GM23338 (cell line): Measurements from ENCODE around the gene ADAM11. TPM values are rescaled to one million over a fixed set of nuclear protein-coding genes. Genes with fewer than 3 reads are reported as not detected.
"Not testable (repeated sequence)": the region's sequence is repeated elsewhere in the genome, so short reads cannot be mapped to it uniquely, and the experiment has no call there.

Experiments used
- ATAC-seq: fragments of 200-7000 bp; cut with Tn5 transposase; 3 replicates; pipeline ENCODE4 v1.9.1; 2020
- DNase-seq: peaks from one replicate; pipeline ENCODE4 v3.0.0-alpha.2; 2015; ENCODE audit warnings: low spot score
- H2AFZ ChIP-seq: fragments of 200-600 bp; sonication (generic); 2 replicates; pipeline ENCODE4 v1.8.0; 2016; ENCODE audit warnings: antibody characterized with exemption, mild to moderate bottlenecking, moderate library complexity
- H3F3A ChIP-seq: fragments of 200-600 bp; sonication (generic); replicated peaks from 2 replicates; pipeline ENCODE4 v1.8.0; 2017; ENCODE audit warnings: antibody characterized with exemption, mixed run types, low read depth
- H3K27ac ChIP-seq: fragments of 200-600 bp; sonication (generic); 2 replicates; pipeline ENCODE4 v1.6.1; 2016; ENCODE audit warnings: low read depth
- H3K27me3 ChIP-seq: fragments of 200-600 bp; sonication (generic); 2 replicates; pipeline ENCODE4 v1.8.0; 2016; ENCODE audit warnings: mild to moderate bottlenecking, mixed run types, moderate library complexity; ENCODE audit not compliant: insufficient read depth
- H3K36me3 ChIP-seq: fragments of 200-600 bp; sonication (generic); 2 replicates; pipeline ENCODE4 v1.8.0; 2016; ENCODE audit warnings: mild to moderate bottlenecking; ENCODE audit not compliant: insufficient read depth
- H3K4me1 ChIP-seq: fragments of 200-600 bp; sonication (generic); 2 replicates; pipeline ENCODE4 v1.8.0; 2016; ENCODE audit warnings: mild to moderate bottlenecking, moderate library complexity; ENCODE audit not compliant: insufficient read depth
- H3K4me2 ChIP-seq: fragments of 200-600 bp; sonication (generic); 2 replicates; pipeline ENCODE4 v1.7.1; 2017; ENCODE audit warnings: mixed run types
- H3K4me3 ChIP-seq: fragments of 200-600 bp; sonication (generic); 2 replicates; pipeline ENCODE4 v1.6.1; 2016; ENCODE audit warnings: mixed run types
- H3K79me2 ChIP-seq: fragments of 200-600 bp; sonication (generic); replicated peaks from 2 replicates; pipeline ENCODE4 v1.8.0; 2017; ENCODE audit warnings: mild to moderate bottlenecking; ENCODE audit not compliant: insufficient read depth
- H3K9me2 ChIP-seq: fragments of 200-600 bp; sonication (generic); 2 replicates; pipeline ENCODE4 v1.8.0; 2017; ENCODE audit not compliant: insufficient read depth
- H4K20me1 ChIP-seq: fragments of 200-600 bp; sonication (generic); replicated peaks from 2 replicates; pipeline ENCODE4 v1.8.0; 2017; ENCODE audit warnings: mild to moderate bottlenecking; ENCODE audit not compliant: insufficient read depth
- H3K27ac Mint-ChIP-seq: 2 replicates; pipeline ENCODE4 v1.8.0; 2020; ENCODE audit warnings: inconsistent platforms, mild to moderate bottlenecking, moderate library complexity, mixed read lengths
- H3K27me3 Mint-ChIP-seq: 3 replicates; pipeline ENCODE4 v1.8.0; 2022; ENCODE audit warnings: low read depth, mild to moderate bottlenecking, moderate library complexity, mixed read lengths, inconsistent platforms; ENCODE audit not compliant: insufficient read depth, poor library complexity
- H3K36me3 Mint-ChIP-seq: 3 replicates; pipeline ENCODE4 v1.8.0; 2021; ENCODE audit warnings: low read depth, mild to moderate bottlenecking, inconsistent platforms, moderate library complexity, mixed read lengths
- H3K4me1 Mint-ChIP-seq: 3 replicates; pipeline ENCODE4 v1.8.0; 2020; ENCODE audit warnings: mild to moderate bottlenecking, inconsistent platforms, mixed read lengths
- H3K4me3 Mint-ChIP-seq: 3 replicates; pipeline ENCODE4 v1.8.0; 2021; ENCODE audit warnings: moderate library complexity, mild to moderate bottlenecking, inconsistent platforms, mixed read lengths
- H3K9me3 Mint-ChIP-seq: 3 replicates; pipeline ENCODE4 v1.8.0; 2020; ENCODE audit warnings: moderate library complexity, mild to moderate bottlenecking, inconsistent platforms, mixed read lengths
- CREB1 ChIP-seq: fragments of 250-450 bp; sonication (Bioruptor Pico); IDR thresholded peaks from 2 replicates; pipeline ENCODE4 v1.5.0; 2020; ENCODE audit warnings: low read depth, mild to moderate bottlenecking, moderate library complexity
- ETS1 ChIP-seq: IDR thresholded peaks from 2 replicates; pipeline ENCODE4 v1.6.1; 2016; ENCODE audit warnings: antibody characterized with exemption
- JUNB ChIP-seq: IDR thresholded peaks from one replicate; pipeline ENCODE4 v1.6.1; 2016; ENCODE audit warnings: antibody characterized with exemption; ENCODE audit not compliant: unreplicated experiment
- POLR2AphosphoS5 ChIP-seq: IDR thresholded peaks from 2 replicates; pipeline ENCODE4 v1.6.1; 2016; ENCODE audit warnings: antibody characterized with exemption, low read depth
- polyA plus RNA-seq: library from polyadenylated mRNA; unstranded; fragments of >200 nt; fragmentation: Nextera tagmentation; extraction: Ambion mirVana; gene quantifications from 2 replicates; pipeline ENCODE4 v1.2.1, GENCODE V29; 2016
- total RNA-seq: library from RNA; depleted of rRNA; stranded (reverse); fragments of >200 nt; shearing (Covaris generic); gene quantifications from 2 replicates; pipeline ENCODE4 v1.2.3, GENCODE V29; 2014

The ADAM11 gene
- total and polyA plus RNA-seq, 2 experiments from 2014 or later: 0.55 to 4.7 TPM

GRCh38 chr17:44808156-44808555, 49.4 kb downstream of the ADAM11 start (continued):
- TF ChIP-seq CREB1 (CRISPR knock-in tag) (no peak), ETS1 (no peak)

DNA sequence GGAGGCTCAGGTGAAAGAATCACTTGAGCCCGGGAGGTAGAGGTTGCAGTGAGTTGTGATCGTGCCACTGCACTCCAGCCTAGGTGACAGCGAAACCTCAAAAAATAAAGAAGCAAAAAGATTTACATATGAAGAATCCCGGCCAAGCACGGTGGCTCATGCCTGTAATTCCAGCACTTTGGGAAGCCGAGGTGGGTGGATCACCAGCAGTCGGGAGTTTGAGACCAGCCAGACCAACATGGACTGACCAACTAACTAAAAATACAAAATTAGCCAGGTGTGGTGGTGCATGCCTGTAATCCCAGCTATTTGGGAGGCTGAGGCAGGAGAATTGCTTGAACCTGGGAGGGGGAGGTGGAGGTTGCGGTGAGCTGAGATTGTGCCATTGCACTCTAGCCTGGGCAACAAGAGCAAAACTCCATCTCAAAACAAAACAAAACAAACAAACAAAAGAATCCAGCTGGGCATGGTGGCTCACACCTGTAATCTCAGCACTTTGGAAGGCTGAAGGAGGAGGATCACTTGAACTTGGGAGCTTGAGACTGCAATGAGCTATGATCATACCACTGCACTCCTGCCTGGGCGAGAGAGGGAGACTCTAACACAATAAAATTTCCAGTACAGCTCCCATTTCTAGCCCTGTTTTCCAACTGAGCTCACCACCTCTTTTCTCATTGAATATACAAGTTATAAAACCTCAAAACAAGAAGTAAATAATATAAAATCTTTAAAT, 50.0 kb downstream of the ADAM11 start:
- not testable (repeated sequence) for H3K4me1 Mint-ChIP-seq, H2AFZ ChIP-seq, H3K27ac ChIP-seq, H3K4me2 ChIP-seq, ATAC-seq, H3F3A ChIP-seq, H3K27me3 ChIP-seq, H3K4me3 Mint-ChIP-seq, DNase-seq, H3K9me2 ChIP-seq, H3K4me3 ChIP-seq, H3K4me1 ChIP-seq, H3K9me3 Mint-ChIP-seq
- H3K27ac Mint-ChIP-seq: peak overlapping the region; percentile 62; the same call in 1 of the 2 replicates
- peaks cover 85% of the 10 kb centered on the region for H4K20me1 ChIP-seq
- peaks cover 54% of the 10 kb centered on the region for H3K36me3 Mint-ChIP-seq
- peaks cover 97% of the 10 kb centered on the region for H3K79me2 ChIP-seq
- H3K27me3 Mint-ChIP-seq: peaks cover 14% of the 10 kb centered on the region
- H3K36me3 ChIP-seq: peaks cover 22% of the 10 kb centered on the region

GRCh38 chr17:44812263-44812662, 53.5 kb downstream of the ADAM11 start:
- TF ChIP-seq CREB1 (CRISPR knock-in tag) (no peak), POLR2AphosphoS5 (no peak), JUNB (no peak), ETS1 (no peak)
- no peak overlapping the region for H3K4me2 ChIP-seq
- H3K27me3 ChIP-seq: no peaks in the 10 kb centered on the region
- H3K9me2 ChIP-seq: no peaks in the 10 kb centered on the region
- H3K4me3 Mint-ChIP-seq: no peak overlapping the region
- H3K4me3 ChIP-seq: no peak overlapping the region
- H4K20me1 ChIP-seq: peaks cover 88% of the 10 kb centered on the region
- no peak overlapping the region; the same call in 1 of the 2 replicates for H3K27ac ChIP-seq
- no peak for ATAC-seq
- H3K4me1 ChIP-seq: peaks cover 9% of the 10 kb centered on the region; the same call in 1 of the 2 replicates
- no peaks in the 10 kb centered on the region for H3K36me3 ChIP-seq
- peaks cover 13% of the 10 kb centered on the region for H3K27me3 Mint-ChIP-seq
- H3K9me3 Mint-ChIP-seq: no peaks in the 10 kb centered on the region
- H2AFZ ChIP-seq: no peak overlapping the region
- peaks cover 6% of the 10 kb centered on the region; the same call in 2 of the 3 replicates for H3K4me1 Mint-ChIP-seq
- peaks cover 2% of the 10 kb centered on the region; the same call in 1 of the 2 replicates for H3F3A ChIP-seq
- H3K36me3 Mint-ChIP-seq: peaks cover 22% of the 10 kb centered on the region
- no peak for DNase-seq
- peaks cover 100% of the 10 kb centered on the region for H3K79me2 ChIP-seq
- H3K27ac Mint-ChIP-seq: no peak overlapping the region

DNA sequence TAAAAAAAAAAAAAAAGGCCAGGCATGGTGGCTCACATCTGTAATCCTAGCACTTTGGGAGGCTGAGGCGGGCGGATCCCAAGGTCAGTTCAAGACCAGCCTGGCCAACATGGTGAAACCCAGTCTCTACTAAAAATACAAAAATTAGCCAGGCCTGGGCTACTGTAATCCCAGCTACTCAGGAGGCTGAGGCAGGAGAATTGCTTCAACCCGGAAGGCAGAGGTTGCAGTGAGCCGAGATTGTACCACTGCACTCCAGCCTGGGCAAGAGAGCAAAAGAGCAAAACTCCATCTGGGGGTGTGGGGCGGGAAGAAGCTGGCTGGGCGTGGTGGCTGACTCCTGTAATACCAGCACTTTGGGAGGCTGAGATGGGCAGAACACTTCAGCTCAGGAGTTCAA, 59.7 kb downstream of the ADAM11 start:
- H3K36me3 ChIP-seq, H3K9me2 ChIP-seq, H3K4me1 Mint-ChIP-seq, H3K4me2 ChIP-seq, H3K27ac Mint-ChIP-seq, H3K27me3 ChIP-seq, H3K4me3 Mint-ChIP-seq, H3K9me3 Mint-ChIP-seq, H3F3A ChIP-seq, DNase-seq, H2AFZ ChIP-seq, H3K27me3 Mint-ChIP-seq, H3K4me3 ChIP-seq, H3K4me1 ChIP-seq, H3K27ac ChIP-seq, ATAC-seq: not testable (repeated sequence)
- peaks cover 74% of the 10 kb centered on the region for H4K20me1 ChIP-seq
- H3K79me2 ChIP-seq: peaks cover 100% of the 10 kb centered on the region
- H3K36me3 Mint-ChIP-seq: peaks cover 28% of the 10 kb centered on the region; the same call in 2 of the 3 replicates
